Trophoblast cell (in vitro differentiated cells and primary cell): ENCODE data around the gene LRP1B.

Experiments
- DNase-seq, 2 donors: peaks; one replicate each; pipeline ENCODE4 v3.0.0-alpha.2; 2016
- H2AFZ ChIP-seq: 2 replicates; pipeline ENCODE4 v1.6.1; 2013; ENCODE audit warnings: low read length, moderate library complexity, mild to moderate bottlenecking; ENCODE audit not compliant: insufficient read depth, poor library complexity
- H2AK5ac ChIP-seq: 2 replicates; pipeline ENCODE4 v1.6.1; 2013; ENCODE audit warnings: mild to moderate bottlenecking, low read length
- H2BK120ac ChIP-seq: 2 replicates; pipeline ENCODE4 v1.6.1; 2013; ENCODE audit warnings: low read length, mild to moderate bottlenecking, moderate library complexity; ENCODE audit not compliant: insufficient read depth, poor library complexity
- H2BK12ac ChIP-seq: 2 replicates; pipeline ENCODE4 v1.6.1; 2013; ENCODE audit warnings: mild to moderate bottlenecking, low read length, moderate library complexity
- H2BK5ac ChIP-seq: 2 replicates; pipeline ENCODE4 v1.6.1; 2013; ENCODE audit warnings: low read length, low read depth, moderate library complexity, mild to moderate bottlenecking; ENCODE audit not compliant: poor library complexity
- H3K14ac ChIP-seq: 2 replicates; pipeline ENCODE4 v1.6.1; 2013; ENCODE audit warnings: mild to moderate bottlenecking, low read length
- H3K18ac ChIP-seq: 2 replicates; pipeline ENCODE4 v1.6.1; 2013; ENCODE audit warnings: mild to moderate bottlenecking, low read length
- H3K23ac ChIP-seq: 2 replicates; pipeline ENCODE4 v1.6.1; 2013; ENCODE audit warnings: low read length
- H3K27ac ChIP-seq: 2 replicates; pipeline ENCODE4 v1.5.1; 2013; ENCODE audit warnings: low read depth, mild to moderate bottlenecking, inconsistent platforms, low read length, moderate library complexity
- H3K27me3 ChIP-seq: 2 replicates; pipeline ENCODE4 v1.6.1; 2013; ENCODE audit warnings: inconsistent platforms, mild to moderate bottlenecking, low read length, moderate library complexity; ENCODE audit not compliant: insufficient read depth
- H3K36me3 ChIP-seq, 2 experiments: 1 replicate in 1 of 2; 2 replicates in 1 of 2; pipeline ENCODE4 v1.6.1; 2013; ENCODE audit warnings: low read length in 2 of 2, mild to moderate bottlenecking in 2 of 2, moderate library complexity in 1 of 2; ENCODE audit not compliant: insufficient read depth in 2 of 2, control insufficient read depth in 1 of 2
- H3K4ac ChIP-seq: 2 replicates; pipeline ENCODE4 v1.6.1; 2013; ENCODE audit warnings: low read depth, mild to moderate bottlenecking, low read length, moderate library complexity
- H3K4me1 ChIP-seq, 2 experiments: 1 replicate in 1 of 2; 2 replicates in 1 of 2; pipeline ENCODE4 v1.6.1; 2013; ENCODE audit warnings: low read length in 2 of 2, mild to moderate bottlenecking in 2 of 2, moderate library complexity in 1 of 2; ENCODE audit not compliant: insufficient read depth in 2 of 2, control insufficient read depth in 1 of 2
- H3K4me2 ChIP-seq: 2 replicates; pipeline ENCODE4 v1.6.1; 2013; ENCODE audit warnings: inconsistent platforms, mild to moderate bottlenecking, low read length, moderate library complexity
- H3K4me3 ChIP-seq: 2 replicates; pipeline ENCODE4 v1.5.1; 2013; ENCODE audit warnings: mild to moderate bottlenecking, low read depth, low read length, inconsistent platforms
- H3K79me1 ChIP-seq: one replicate; pipeline ENCODE4 v1.6.1; 2013; ENCODE audit warnings: low read length
- H3K79me2 ChIP-seq: 2 replicates; pipeline ENCODE4 v1.6.1; 2013; ENCODE audit warnings: low read length, mild to moderate bottlenecking; ENCODE audit not compliant: control insufficient read depth, insufficient read depth, poor library complexity
- H3K9ac ChIP-seq: 2 replicates; pipeline ENCODE4 v1.6.1; 2013; ENCODE audit warnings: mild to moderate bottlenecking, low read length
- H3K9me3 ChIP-seq: 2 replicates; pipeline ENCODE4 v1.6.1; 2013; ENCODE audit warnings: low read depth, mild to moderate bottlenecking, control low read depth, inconsistent platforms, low read length; ENCODE audit not compliant: insufficient read depth
- H4K12ac ChIP-seq: 2 replicates; pipeline ENCODE4 v1.6.1; 2013; ENCODE audit warnings: low read depth, mild to moderate bottlenecking, low read length, moderate library complexity
- H4K8ac ChIP-seq: 2 replicates; pipeline ENCODE4 v1.6.1; 2013; ENCODE audit warnings: low read depth, mild to moderate bottlenecking, low read length, moderate library complexity
- H4K91ac ChIP-seq: one replicate; pipeline ENCODE4 v1.6.1; 2013; ENCODE audit warnings: low read depth, mild to moderate bottlenecking, low read length, moderate library complexity
- WGBS: extraction: QIAGEN DNeasy Blood & Tissue Kit; methylation state at CpG from one replicate; pipeline ENCODE4 v1.1.7; 2013; ENCODE audit warnings: missing lambda C conversion rate; ENCODE audit not compliant: insufficient read length, insufficient coverage; ENCODE audit errors: extremely low coverage; 5-methylcytosine and 5-hydroxymethylcytosine counted together

The LRP1B gene

DNA sequence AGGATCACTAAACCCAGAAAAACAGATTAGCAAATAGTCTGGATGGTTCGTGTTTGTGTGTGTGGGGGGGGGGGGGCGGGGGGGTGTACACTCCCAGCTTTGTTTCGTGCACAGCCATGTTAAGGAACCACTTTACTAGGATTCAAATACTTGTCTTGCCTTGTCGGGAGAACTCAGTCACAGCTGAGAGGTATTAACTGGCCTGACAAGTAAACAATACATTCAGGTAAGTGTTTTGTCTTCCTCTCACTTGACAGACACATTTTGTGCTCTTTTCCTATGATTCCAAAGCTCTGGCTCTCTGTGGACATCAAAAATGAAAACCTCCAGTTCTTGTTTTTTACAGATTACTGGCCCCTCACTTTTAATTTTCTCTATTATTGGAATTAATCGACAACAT, 173.5 kb downstream of the LRP1B start:
- Histone ChIP-seq H3K9ac (no peak overlapping the region), H2BK120ac (no peak overlapping the region), H4K12ac (no peak overlapping the region), H2BK5ac (no peak overlapping the region), H3K27ac (no peak overlapping the region), H2AFZ (no peak overlapping the region), H3K4ac (no peak overlapping the region), H4K8ac (no peak overlapping the region), H3K4me2 (no peak overlapping the region), H3K36me3 (no peaks in the 10 kb centered on the region), H3K27me3 (no peaks in the 10 kb centered on the region), H3K14ac (no peak overlapping the region), H4K91ac (no peak overlapping the region), H3K4me1 (no peaks in the 10 kb centered on the region), H2BK12ac (no peak overlapping the region), H3K79me1 (no peaks in the 10 kb centered on the region), H2AK5ac (no peak overlapping the region), H3K18ac (no peak overlapping the region), H3K23ac (no peak overlapping the region), H3K4me3 (no peak overlapping the region), H3K9me3 (no peaks in the 10 kb centered on the region), H3K79me2 (no peaks in the 10 kb centered on the region)
- WGBS = no CpG with 5 or more reads among the region's 5 CpGs
- no peak for DNase-seq

DNA sequence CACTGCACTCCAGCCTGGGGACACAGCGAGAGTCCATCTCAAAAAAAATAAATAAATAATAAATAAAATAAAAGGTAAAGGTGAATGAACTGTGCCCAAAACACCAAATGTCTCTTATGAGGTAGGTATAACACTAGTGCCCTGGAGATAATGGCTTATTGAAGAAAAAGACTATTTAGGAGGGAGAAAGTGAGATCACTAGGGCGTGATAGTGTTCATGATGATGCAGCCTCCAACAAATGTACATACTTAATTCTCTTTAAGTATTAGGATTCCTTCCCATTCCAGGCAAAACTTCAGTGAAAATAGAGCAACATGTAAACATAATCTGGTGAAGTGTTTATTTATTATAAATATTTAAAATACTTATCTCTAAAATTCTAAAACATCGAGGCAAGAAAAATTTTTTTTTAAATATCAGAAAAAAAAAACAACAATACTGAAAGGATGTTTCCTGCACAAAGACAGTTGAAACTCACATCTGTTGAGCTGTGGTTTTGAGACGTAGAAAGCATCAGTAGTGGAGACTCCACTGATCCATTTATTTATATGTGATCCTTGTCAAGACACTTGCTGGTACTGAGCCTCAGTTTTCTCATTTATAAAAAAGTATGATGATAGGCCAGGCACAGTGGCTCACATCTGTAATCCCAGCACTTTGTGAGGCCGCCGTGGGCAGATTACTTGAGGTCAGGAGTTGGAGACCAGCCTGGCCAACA, 183.3 kb downstream of the LRP1B start:
- Histone ChIP-seq H3K9ac (no peak overlapping the region), H2AFZ (no peak overlapping the region), H3K14ac (no peak overlapping the region), H2BK12ac (no peak overlapping the region), H2BK5ac (no peak overlapping the region), H3K4me1 (no peaks in the 10 kb centered on the region), H3K79me2 (no peaks in the 10 kb centered on the region), H3K27ac (no peak overlapping the region), H3K9me3 (no peaks in the 10 kb centered on the region), H3K4me2 (no peak overlapping the region), H3K4ac (no peak overlapping the region), H3K18ac (no peak overlapping the region), H3K23ac (no peak overlapping the region), H3K79me1 (no peaks in the 10 kb centered on the region), H2AK5ac (no peak overlapping the region), H3K27me3 (no peaks in the 10 kb centered on the region), H4K91ac (no peak overlapping the region), H3K36me3 (no peaks in the 10 kb centered on the region), H3K4me3 (no peak overlapping the region), H4K12ac (no peak overlapping the region), H4K8ac (no peak overlapping the region), H2BK120ac (no peak overlapping the region)
- DNase-seq = no peak
- WGBS = no CpG with 5 or more reads among the region's 6 CpGs

DNA sequence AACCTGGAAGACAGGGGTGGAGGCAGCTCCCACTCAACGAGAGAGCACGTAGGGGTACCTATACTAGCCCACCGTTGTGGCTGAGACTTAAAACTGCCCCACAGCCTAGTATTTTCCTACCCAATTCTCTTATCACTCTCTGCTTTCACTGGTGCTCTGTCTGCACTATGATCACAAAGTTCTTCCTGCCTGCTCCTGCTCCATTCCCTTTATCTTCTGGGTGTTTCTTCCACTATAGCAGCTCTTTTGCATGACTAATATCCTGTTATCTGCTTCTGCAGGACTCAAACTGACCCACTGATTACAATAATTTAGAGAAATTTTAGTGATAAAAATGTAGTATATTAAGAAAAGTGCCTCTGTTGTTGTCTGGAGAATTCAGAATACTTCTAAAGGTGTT, 184.8 kb downstream of the LRP1B start:
- Histone ChIP-seq H2AK5ac (no peak overlapping the region), H3K9ac (no peak overlapping the region), H3K27me3 (no peaks in the 10 kb centered on the region), H2AFZ (no peak overlapping the region), H3K36me3 (no peaks in the 10 kb centered on the region), H2BK5ac (no peak overlapping the region), H2BK12ac (no peak overlapping the region), H3K4ac (no peak overlapping the region), H3K9me3 (no peaks in the 10 kb centered on the region), H3K79me2 (no peaks in the 10 kb centered on the region), H4K12ac (no peak overlapping the region), H3K18ac (no peak overlapping the region), H4K91ac (no peak overlapping the region), H3K79me1 (no peaks in the 10 kb centered on the region), H3K4me3 (no peak overlapping the region), H4K8ac (no peak overlapping the region), H3K23ac (no peak overlapping the region), H3K4me1 (no peaks in the 10 kb centered on the region), H3K27ac (no peak overlapping the region), H3K4me2 (no peak overlapping the region), H3K14ac (no peak overlapping the region), H2BK120ac (no peak overlapping the region)
- no CpG with 5 or more reads among the region's 3 CpGs for WGBS
- no peak for DNase-seq

DNA sequence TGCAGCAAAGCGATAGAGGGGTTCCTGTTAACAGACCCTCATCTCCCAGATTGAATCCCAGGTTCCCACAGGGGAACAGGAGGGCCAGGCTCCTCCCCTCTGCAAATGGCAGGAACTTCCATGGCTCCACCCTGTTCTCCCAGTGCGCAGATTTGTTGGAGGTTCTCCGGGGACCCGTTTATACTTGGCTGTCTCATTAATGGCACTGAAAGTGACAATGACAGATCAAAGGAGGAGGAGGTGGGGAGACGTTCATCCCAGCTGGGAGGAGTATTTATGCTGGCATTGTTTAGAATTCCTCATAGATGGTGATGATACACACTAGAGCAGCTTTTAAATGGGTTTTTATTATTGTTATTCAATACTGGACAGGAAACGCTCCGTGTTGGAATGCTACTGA, 186.9 kb downstream of the LRP1B start:
- no peak overlapping the region for H3K27ac ChIP-seq
- H3K4ac ChIP-seq = no peak overlapping the region
- H2BK12ac ChIP-seq = no peak overlapping the region
- no peak overlapping the region for H4K12ac ChIP-seq
- no peak for DNase-seq
- H2BK120ac ChIP-seq = no peak overlapping the region
- H2AFZ ChIP-seq = no peak overlapping the region
- no peak overlapping the region for H3K9ac ChIP-seq
- no peak overlapping the region for H2BK5ac ChIP-seq
- no peaks in the 10 kb centered on the region for H3K36me3 ChIP-seq
- no peak overlapping the region for H3K23ac ChIP-seq
- no peak overlapping the region for H3K4me3 ChIP-seq
- WGBS = no CpG with 5 or more reads among the region's 7 CpGs
- H3K27me3 ChIP-seq = no peaks in the 10 kb centered on the region
- no peak overlapping the region for H4K8ac ChIP-seq
- H2AK5ac ChIP-seq = no peak overlapping the region
- no peaks in the 10 kb centered on the region for H3K79me2 ChIP-seq
- H4K91ac ChIP-seq = no peak overlapping the region
- H3K14ac ChIP-seq = no peak overlapping the region
- no peak overlapping the region for H3K4me2 ChIP-seq
- H3K4me1 ChIP-seq = no peaks in the 10 kb centered on the region
- H3K9me3 ChIP-seq = no peaks in the 10 kb centered on the region
- no peak overlapping the region for H3K18ac ChIP-seq
- H3K79me1 ChIP-seq = no peaks in the 10 kb centered on the region
